H1 (cell line): ENCODE data around the gene CAPN10. TPM values are rescaled to one million over a fixed set of nuclear protein-coding genes. Genes with fewer than 3 reads are reported as not detected.

Source experiments
- ASH2L ChIP-seq: fragments of 200-600, 300-600 bp; sonication (generic); IDR thresholded peaks from one replicate; pipeline ENCODE4 v1.7.1; 2017; ENCODE audit warnings: low read length
- CBX8 ChIP-seq: fragments of 300-800, 300-1000 bp; sonication (generic); IDR thresholded peaks from 2 replicates; pipeline ENCODE4 v1.7.1; 2016; ENCODE audit warnings: low read depth, low read length, borderline replicate concordance
- POLR2A ChIP-seq, 2 experiments: IDR thresholded peaks; 1 replicate in 1 of 2; 2 replicates in 1 of 2; pipeline ENCODE4 v1.6.1; 2011; ENCODE audit warnings: low read depth in 2 of 2, low read length in 2 of 2, mild to moderate bottlenecking in 2 of 2; ENCODE audit errors: control extremely low read depth in 1 of 2
- RBBP5 ChIP-seq: IDR thresholded peaks from 2 replicates; pipeline ENCODE4 v1.7.1; 2012; ENCODE audit warnings: low read depth, mild to moderate bottlenecking, inconsistent platforms, low read length, moderate library complexity, borderline replicate concordance
- RXRA ChIP-seq: IDR thresholded peaks from 2 replicates; pipeline ENCODE4 v1.6.1; 2011; ENCODE audit warnings: low read depth, mild to moderate bottlenecking, low read length, moderate library complexity; ENCODE audit not compliant: insufficient read depth
- SIRT6 ChIP-seq: IDR thresholded peaks from one replicate; pipeline ENCODE4 v1.7.1; 2012; ENCODE audit warnings: low read length, inconsistent platforms
- SUZ12 ChIP-seq: fragments of 200-600 bp; sonication (generic); IDR thresholded peaks from 2 replicates; pipeline ENCODE4 v1.6.1; 2012; ENCODE audit warnings: mild to moderate bottlenecking, inconsistent platforms, low read length, moderate library complexity, mixed read lengths
- TAF7 ChIP-seq: optimal IDR thresholded peaks from 2 replicates; pipeline ENCODE3; 2011; ENCODE audit warnings: low read depth, mild to moderate bottlenecking, inconsistent platforms, low read length, moderate library complexity, borderline replicate concordance
- polyA plus RNA-seq, 7 experiments: library from polyadenylated mRNA; depleted of rRNA in 3 of 7; stranded (reverse) in 5 of 7; unstranded in 2 of 7; fragments of >200 nt in 5 of 7; fragments of 200-250 nt in 2 of 7; gene quantifications; 1 replicate in 5 of 7; 2 replicates in 1 of 7; 4 replicates in 1 of 7; pipeline versions ENCODE4 v1.2.1 to v1.2.3, GENCODE V29; 2011 to 2013; ENCODE audit warnings: missing spikeins in 2 of 7, mixed read lengths in 2 of 7
- total RNA-seq: library from RNA; stranded (reverse); fragmentation: NEBNext Ultra II Directional; extraction: Animal tissue kit (Norgen Biotek cat#: 25700); gene quantifications from 2 replicates; pipeline ENCODE4 v1.2.1, GENCODE V29; 2021

Gene CAPN10
- total and polyA plus RNA-seq, 2 of the 8 experiments (the other 6 are each of a cell fraction or from before 2014, with no cell fraction given): 30.7 to 39.8 TPM

DNA sequence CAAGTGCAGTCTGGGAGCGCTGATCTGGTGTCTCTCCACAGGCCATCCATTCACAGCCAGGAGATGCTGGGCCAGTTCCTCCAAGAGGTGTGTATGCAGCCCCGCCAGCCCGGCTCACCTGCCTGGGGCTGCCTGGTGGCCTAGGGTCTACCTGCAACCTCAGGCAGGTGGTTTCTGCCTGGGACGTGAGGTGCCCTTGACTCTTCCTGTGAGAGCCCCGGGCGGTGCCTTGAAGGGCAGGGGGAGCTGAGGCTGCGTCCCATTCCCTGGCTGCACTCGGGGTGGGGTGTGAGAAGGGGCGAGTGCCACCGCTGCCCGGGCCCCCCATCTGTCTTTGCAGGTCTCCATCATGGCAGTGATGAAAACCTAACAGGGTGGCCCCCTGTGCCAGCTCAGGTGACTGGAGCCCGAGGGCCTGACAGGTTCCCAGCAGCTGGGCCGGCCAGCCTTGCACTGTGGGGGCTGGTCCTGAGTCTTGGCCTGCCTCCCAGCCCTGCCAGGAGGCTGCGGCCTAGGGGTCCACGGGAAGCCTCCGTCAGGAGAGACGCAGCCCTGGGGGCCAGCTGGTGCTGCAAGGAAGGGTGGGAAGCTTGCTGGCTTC lies 11.9 kb downstream of the CAPN10 start (continued):
- TF ChIP-seq TAF7: no peak
- no peak for TF ChIP-seq CBX8
- no peak for TF ChIP-seq SIRT6
- no peak for TF ChIP-seq ASH2L
- no peak for TF ChIP-seq SUZ12
- no peak for TF ChIP-seq RXRA
- no peak for TF ChIP-seq RBBP5
- TF ChIP-seq POLR2A (IDR thresholded peaks at IDR 0.05; ENCODE audit: control extremely low read depth in 1 of 2, low read depth in 2 of 2, low read length in 2 of 2): no peak
